ENCODE data around the gene PRKAA1.

The PRKAA1 gene

DNA sequence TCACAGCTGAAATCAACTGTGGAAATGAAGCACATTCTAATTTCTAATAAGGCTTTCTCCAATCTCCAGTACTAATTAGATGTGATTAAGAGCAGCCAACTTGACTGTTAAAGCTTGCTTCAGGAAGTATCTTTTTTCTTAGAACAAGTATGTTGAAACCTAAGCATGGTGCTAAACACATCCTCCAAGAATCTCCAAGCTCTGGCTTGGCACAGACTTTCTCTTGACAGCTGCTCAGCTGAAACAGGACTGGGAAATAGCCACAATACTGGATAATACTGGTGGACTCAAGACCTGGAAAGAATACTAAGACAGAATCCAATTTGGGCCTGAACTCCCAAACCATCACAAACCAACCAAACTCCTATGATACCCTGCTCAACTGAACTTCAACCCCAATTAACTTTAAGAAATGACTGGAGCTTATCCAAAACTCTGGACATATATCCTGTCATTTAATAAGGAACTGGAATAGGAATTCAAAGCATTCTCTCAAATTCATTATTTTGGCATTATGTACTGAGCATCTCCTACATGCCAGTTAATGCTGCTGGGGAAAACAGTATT is 16.2 kb downstream of the PRKAA1 start:
- in situ Hi-C loops (cut with MboI; ENCODE audit: low sequenced_read_pairs), result no loop called here

DNA sequence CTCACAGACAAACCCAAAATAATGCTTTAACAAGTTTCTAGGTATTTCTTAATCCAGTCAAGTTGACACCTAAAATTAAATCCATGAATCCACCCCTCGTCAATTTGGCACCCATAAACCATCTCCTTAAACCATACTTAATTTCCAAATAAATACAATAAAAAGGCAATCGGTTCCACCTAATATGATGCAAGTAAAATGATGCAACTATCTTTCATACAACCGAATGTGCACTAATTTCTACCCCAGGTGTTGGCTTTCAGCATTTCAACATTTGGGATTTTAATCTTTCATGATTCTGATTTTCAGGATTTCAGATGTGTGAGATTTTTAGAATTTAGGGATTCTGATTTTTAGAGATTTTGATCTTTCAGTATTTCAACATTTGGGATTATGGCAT is 17.3 kb downstream of the PRKAA1 start:
- in situ Hi-C loops (cut with MboI; ENCODE audit: low sequenced_read_pairs), result no loop called here

DNA sequence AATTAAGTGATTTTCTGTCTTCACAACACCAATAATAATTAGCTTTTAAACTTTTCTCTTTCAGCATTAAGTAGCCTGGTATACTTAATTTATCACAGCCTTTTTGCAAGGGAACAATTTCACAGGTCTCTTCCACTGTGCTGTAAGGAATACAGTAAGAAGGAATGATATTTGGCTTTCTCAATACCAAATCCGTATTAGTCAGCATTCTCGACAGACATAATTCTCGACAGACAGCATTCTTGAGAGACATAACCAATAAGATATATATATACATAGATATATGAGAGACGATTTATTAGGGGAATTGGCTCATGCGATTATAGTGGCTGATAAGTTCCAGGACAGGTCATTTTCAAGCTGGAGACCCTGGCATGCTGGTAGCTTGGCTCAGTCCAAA is 18.0 kb downstream of the PRKAA1 start:
- in situ Hi-C loops (cut with MboI; ENCODE audit: low sequenced_read_pairs), result no loop called here

DNA sequence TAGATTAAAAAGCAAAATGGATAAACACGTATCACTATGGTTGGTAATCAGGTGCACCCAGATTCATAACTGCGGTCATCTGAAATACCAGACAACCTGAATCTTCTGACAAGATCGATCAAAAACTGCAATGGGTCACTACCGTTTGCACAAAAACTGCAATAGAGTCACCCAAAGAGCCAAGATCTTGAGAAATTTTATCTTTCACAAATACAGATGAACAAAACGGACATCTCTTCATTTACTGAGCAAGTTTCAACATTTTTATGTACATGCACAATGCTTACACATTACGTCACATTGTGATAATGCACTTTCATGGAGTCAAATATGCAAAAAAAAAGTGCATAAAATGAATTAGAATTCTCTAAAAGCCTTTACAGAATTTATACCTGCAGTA is 18.6 kb downstream of the PRKAA1 start:
- in situ Hi-C loops (cut with MboI; ENCODE audit: low sequenced_read_pairs), result no loop called here

DNA sequence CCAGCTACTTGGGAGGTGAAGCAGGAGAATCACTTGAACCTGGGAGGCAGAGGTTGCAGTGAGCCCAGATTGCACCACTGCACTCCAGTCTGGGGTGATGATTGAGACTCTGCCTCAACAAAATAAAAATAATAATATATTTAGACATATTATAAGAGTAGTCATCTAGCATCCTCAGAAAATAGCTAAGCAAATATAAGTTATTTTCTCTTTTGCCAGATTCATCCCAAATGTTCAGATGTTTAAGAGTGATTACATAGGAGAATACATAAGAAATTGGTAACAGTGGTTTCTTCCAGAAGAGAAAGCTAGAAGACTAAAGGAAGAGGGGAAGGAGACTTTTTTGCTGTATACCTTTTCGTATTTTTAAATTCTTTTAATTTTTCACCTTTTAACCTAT is 20.0 kb downstream of the PRKAA1 start:
- in situ Hi-C loops (cut with MboI; ENCODE audit: low sequenced_read_pairs), result no loop called here

DNA sequence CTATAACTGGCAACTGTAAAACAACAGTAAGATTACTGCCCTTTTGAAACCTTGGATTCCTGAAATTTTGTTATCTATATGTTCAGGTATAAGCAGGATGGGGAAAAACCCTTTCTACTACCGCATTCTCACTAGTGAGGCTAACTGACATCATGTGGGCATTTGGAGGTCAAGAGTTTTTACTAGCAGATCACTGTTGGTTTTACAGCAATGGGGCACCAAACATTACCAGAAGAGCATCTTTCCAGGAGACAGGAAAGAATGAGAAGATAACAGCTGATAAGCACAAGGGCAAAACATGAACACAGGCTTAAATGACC is 21.6 kb downstream of the PRKAA1 start:
- in situ Hi-C loops (cut with MboI; ENCODE audit: low sequenced_read_pairs), result no loop called here

DNA sequence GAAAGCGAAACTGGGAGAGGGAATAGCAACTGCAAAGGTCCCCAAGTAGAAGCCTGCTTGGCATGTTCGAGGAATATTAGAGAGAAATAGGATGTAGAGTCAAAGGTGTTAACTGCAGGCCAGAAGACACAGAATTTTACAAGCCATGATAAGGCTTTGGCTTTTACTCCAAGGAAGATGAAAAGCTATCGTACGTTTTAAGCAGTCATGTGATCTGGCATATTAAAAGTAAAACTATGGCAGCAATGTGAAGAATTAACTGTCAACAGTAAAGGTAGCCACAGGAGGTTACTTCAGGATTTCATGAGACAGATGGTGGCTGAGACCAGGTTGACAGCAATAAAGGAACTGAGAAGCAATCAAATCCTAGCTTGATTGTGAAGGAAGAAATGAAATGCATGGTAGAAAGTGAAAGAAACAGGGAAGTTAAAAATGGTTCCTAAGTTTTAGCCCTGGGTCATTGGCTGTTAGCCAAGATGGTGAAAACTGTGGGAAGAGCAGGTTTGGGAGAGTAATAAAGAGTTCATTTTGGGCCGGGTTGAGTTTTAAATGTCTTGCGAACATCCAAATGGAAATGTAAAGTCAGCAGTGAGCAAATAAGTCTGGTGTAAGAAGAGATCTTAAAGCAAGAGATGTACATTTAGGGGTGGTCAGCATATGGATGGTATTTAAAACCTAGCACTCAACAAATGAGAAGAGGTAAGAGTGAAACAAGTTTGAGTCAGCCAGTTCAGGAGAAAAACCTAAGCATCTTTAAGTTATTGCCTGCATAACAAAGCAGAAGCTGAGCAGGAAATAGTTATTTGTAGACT is 22.1 kb downstream of the PRKAA1 start:
- in situ Hi-C loops (cut with MboI; ENCODE audit: low sequenced_read_pairs), result no loop called here

DNA sequence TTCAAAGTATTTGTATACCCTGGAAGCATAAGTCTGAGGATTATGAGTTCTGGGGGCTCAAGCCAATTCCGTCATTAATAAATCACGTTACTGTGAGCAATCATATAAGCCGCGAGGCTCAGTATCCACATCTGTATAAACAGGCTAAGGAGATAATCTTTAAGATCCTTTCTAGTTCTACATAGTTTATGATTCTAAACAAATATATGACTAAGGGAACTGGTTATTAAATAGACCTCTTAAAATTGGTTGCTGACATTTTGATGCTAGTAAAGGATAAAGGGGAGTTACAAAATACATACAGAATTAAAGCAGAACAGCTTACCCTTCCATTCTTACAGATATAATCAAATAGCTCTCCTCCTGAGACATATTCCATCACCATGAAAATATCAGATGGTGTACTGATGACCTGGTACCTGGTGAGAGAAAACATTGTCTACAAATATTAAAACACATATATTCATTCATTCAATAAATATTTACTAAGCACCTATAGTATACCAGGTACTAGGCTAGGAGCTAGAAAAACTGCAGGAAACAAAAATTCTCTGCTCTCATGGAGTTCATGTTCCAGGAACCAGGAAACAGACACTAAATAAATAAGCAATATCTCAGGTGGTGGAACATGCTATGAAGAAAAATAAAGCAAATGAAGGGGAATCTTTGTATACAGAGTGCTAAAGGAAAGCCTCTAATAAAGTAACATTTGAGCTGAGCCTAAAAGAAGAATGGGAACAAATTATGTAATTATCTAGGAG is 22.9 kb downstream of the PRKAA1 start:
- in situ Hi-C loops (cut with MboI; ENCODE audit: low sequenced_read_pairs), result no loop called here

DNA sequence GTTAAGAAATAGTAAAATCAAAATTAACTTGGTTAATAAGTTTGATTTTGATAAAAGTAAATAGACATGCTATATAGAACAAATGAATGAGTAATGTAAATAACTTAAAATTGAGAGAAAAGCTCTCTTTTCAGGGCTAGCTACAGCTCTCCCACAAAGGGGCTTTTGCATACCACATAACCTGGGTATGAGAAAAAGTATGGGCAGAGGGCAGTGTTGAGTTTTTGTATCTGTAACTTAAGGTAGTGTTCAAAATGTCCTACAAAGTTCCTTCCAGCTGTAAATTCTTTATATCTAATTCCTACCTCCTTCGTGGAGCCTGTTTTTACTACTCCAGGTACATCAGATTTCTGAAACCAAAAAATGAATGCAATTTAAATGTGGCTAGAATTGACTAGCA is 23.6 kb downstream of the PRKAA1 start:
- in situ Hi-C loops (cut with MboI; ENCODE audit: low sequenced_read_pairs), result no loop called here

DNA sequence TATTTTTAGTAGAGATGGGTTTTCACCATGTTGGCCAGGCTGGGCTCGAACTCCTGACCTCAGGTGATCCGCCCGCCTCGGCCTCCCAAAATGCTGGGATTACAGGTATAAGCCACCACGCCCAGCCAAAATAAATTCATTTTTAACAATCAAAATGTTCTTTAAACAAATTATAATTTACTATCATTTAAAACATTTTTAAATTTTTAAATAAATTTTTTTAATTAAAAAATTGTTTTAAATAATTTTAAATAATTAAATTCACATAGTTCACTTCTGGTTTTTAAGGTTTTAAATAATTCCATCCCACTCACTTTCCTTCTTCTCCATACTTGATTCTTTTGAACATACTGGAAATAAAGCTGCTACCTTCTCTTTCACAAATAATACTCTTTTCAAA is 27.4 kb downstream of the PRKAA1 start:
- in situ Hi-C loops (cut with MboI; ENCODE audit: low sequenced_read_pairs), result no loop called here

DNA sequence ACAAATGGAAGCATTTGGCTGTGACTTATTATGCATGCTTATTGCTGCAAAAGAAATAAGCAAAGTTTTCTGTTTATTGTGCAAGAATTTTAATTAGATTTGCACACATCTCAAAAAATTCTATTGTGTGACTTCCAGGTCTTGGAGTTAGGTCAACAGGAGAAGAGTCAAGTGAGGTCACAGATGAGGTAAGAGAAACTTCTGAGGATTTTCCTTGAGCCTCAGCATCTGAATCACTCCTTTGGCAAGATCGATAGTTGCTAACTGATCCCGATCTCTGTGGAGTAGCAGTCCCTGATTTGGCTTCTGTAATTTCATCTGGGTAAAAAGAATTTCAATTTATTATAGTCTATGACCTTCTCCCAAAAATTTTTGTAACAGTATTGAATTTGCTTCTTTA is 35.5 kb downstream of the PRKAA1 start:
- in situ Hi-C loops (cut with MboI; ENCODE audit: low sequenced_read_pairs), result no loop called here

DNA sequence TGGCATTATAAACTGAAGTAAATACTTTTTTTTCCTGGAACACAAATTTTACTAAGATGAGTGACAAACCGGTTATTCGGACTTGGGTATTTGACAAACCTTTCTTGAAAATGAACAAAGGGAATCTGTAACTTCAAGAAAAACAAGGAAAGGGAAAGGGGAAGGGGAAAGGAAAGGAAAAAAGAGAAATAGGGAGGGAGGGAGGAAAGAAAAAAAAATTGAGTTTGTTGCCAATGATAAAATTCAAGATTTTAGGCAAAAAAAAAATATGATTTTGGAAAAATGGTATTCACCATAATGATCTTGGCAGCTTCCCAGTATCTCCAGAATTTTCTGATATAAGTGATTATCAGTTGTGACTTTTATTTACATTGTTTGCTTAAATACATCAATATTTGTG is 40.8 kb downstream of the PRKAA1 start:
- in situ Hi-C loops (cut with MboI; ENCODE audit: low sequenced_read_pairs), result no loop called here

DNA sequence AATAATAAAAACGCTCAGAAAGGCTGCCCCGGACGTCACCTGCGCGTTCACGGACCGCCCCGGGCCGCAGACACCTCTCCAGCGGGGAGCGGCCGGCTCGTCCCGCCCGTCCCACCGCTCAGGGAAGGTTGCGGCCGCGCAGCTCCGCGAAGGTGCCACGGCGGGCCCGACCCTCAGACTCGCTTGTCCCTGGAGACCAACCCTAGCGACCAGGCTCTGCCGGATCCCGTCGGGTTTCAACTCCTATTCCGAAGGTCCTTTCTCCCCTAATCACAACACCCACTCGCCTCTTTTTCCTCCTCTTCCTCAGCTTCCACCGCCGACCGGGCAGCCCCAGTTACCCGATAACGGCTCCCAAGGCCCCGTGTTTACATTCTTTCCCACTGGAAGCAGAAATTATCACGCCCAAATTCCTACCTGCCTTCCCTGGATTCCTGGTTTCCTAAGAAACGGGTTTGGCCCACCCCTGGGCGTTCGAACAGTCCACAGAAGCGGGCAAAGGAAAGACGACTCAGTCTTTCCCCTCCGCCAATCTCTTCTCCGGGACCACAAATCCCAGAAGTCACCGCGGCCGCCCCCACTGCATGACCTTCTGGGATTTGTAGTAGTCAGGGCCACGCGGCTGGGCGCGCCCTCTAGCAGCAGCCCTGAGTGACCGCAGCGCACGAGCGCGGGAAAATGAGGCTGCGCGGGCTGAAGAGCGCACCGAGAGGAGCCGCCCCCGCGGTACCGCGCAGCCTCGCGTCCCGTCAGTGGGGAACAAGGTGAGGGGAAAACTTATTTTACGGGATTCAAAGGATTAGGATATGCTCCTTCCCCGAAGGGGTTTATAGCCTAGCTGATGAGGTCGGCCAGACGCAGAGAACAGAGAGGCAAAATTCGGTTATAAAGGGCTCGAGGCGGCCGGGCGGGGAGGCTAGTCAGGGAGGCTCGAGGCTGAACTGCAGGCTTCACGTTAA is 42.5 kb downstream of the PRKAA1 start, which contains the start of gene TTC33:
TSS of gene TTC33 (minus strand) at position 555 of the 959 bp plus-strand sequence. CDS start 8,943 bp downstream, outside the sequence.
- in situ Hi-C loops (cut with MboI; ENCODE audit: low sequenced_read_pairs), result no loop called here

DNA sequence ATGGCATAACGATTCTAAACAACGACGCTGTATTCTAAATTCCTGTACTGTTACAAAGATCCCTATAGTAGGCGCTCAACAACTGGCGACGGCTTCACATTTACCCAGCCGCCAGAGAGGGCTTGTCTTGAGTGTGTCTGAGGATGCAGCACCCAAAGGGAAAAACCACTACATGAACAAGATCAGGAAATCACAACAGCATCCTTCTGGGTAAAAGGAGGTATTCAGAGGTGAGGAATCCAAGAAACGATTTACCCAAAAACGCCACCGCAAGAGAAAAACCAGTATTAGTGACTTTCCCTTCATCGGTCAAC is 43.1 kb downstream of the PRKAA1 start:
- in situ Hi-C loops (cut with MboI; ENCODE audit: low sequenced_read_pairs), result no loop called here

DNA sequence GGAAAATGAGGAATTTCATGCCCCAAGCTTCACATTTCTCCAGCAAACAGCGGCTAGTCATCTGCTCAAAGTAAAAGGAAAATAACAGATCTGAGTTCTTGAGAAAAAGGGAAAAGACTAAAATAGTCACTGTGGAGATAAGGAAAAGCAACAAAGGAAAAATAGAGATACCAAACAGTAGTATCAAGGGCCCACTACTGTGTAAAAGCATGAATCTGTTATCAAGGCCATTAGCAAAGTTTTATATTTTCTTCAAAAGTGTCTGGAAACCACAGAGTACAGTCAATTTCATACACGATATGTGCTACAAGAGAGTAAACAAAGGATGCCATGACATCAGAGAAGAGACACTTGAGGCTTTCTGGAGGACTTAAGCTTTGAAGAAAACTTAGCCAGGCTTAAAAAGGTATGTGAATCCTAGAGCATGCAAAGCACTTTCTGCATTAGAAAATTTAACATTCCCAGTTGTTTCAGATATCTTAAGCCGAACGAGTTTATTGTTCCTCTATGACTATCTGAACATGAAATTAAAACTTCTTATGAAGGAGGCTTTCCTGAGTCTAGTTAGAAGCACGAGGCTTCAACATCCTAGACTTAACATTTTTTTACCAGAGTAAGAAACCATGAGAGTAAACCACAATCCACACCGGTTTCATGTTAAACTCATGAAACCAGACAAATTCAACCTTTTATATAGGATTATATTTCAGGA is 43.6 kb downstream of the PRKAA1 start:
- in situ Hi-C loops (cut with MboI; ENCODE audit: low sequenced_read_pairs), result no loop called here

DNA sequence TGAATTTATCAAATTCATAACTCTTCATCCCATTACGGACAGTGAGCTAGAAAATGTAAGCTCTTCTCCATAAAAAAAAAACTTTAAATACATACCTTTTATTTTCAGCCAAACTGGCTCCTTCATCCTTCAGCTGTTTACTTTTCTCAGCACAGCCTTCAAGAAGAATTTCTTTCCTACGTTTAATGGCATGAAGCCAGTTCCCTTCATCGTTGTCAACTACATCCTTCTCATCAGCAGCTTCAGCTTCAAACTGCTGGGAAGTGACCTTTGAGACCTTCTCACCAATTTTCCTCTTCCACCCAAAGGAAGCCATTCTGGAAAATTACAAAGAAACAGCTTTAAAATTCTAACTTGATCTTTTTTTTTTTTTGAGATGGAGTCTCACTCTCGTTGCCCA is 51.5 kb downstream of the PRKAA1 start:
- in situ Hi-C loops (cut with MboI; ENCODE audit: low sequenced_read_pairs), result loop anchor here (25.0 kb wide), 1 partner anchor 1159 kb away; no protein-coding TSS in a partner anchor

DNA sequence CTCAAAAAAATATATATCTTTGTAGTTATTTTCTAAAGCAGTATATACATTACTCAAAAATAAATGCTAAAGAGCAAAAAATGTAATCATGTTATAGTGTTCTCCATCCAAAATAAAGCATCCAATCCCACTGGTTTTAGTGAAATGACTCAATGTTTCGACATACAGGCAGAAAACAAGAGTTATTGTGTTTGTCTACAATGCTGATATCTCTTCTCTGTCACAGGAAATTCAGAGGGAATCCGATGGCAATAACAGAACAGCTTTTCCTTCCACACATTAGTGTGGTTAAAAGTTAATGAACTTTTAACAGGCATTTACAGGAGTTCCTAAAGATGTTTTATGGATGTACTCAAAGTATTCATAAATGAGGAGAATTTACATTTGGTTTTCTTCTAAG is 54.4 kb downstream of the PRKAA1 start:
- in situ Hi-C loops (cut with MboI; ENCODE audit: low sequenced_read_pairs), result loop anchor here (25.0 kb wide), 1 partner anchor 1156 kb away; no protein-coding TSS in a partner anchor

DNA sequence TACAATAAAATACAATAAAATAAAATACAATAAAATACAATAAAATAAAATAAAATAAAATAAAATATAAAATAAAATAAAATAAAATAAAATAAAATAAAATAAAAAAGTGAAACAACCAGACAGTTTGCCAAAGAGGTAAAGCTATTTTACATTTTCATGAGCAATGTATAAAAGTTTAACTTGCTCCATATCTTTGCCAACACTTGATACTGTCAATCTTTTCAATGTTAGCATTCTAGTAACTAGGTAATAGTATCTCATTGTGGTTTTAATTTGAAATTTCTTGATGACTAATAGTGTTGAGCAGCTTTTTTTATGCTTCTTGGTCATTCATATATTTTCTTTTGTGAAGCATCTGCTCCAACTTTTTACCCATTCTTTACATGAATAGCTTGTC is 59.7 kb downstream of the PRKAA1 start:
- in situ Hi-C loops (cut with MboI; ENCODE audit: low sequenced_read_pairs), result loop anchor here (25.0 kb wide), 1 partner anchor 1151 kb away; no protein-coding TSS in a partner anchor

DNA sequence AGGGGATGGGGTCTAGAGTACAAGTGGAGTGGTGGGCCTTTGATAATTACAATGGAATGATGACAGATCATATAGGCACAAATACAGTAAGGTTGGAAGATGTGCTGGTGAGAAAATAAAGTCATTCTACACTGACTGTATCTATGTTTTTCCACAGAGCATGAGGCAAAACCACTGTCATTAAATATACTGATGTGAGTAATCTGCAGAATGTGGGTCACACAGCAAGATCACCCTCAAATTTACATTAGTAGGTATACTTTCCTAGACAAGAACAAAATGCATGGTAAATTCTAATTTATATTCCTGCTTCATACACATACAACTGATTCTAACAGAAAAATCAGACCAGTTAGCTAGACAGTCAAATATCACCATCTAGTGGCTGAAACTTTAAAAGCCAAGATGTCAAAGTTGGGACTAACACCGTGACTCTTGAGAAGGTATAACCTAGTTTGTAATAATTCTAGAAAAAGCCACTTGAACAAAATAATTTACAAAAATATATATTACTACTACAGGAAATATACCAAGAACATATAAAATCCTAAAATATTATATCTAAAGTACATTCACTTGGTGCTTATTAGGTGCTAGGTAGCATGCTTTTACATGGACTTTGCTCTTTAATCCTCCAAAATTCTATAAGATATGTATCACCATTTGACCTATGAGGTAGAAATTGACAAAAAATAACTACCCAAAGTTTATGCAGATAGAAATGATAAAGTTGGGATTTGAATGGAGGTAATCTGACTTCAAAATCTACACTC is 61.9 kb downstream of the PRKAA1 start:
- in situ Hi-C loops (cut with MboI; ENCODE audit: low sequenced_read_pairs), result loop anchor here (25.0 kb wide), 1 partner anchor 1149 kb away; no protein-coding TSS in a partner anchor

All from HL-60/S4 treated with retinoic acid at 250 ng/mL for 4 days and 3 days (cell line).